SH-SY5Y (cell line): Measurements from ENCODE around the gene FAM13A.

ENCODE experiments used
- GATA2 ChIP-seq: IDR thresholded peaks from 2 replicates; pipeline ENCODE4 v1.6.1; 2011; ENCODE audit warnings: mild to moderate bottlenecking, low read depth, low read length
- GATA3 ChIP-seq: IDR thresholded peaks from 2 replicates; pipeline ENCODE4 v1.6.1; 2011; ENCODE audit warnings: low read depth, mild to moderate bottlenecking, low read length, moderate library complexity

DNA sequence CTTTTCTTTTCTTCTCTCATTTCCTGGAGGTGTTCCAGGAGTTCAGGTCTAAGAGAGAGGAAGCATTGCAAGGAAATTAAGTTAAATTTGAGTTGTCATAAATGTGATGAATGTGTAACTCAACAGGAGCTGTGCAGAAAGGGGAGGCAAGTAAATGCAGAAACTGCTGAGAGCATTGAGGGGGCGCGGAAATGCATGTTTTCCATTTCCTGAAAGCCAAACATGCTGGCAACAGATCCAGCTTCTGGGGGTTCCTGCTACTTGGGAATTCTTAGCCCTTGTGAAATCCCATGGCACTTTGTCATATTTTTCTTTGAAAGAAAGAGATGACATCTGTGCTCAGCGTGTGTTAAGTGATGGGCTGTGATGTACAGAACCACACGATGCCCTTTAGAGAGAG is 325.6 kb downstream of the FAM13A start:
- TF ChIP-seq GATA2, result no peak
- TF ChIP-seq GATA3, result no peak
